Muscle of arm (tissue), 12 donors: ENCODE measurements around the gene NKAIN4. TPM values are rescaled to one million over a fixed set of nuclear protein-coding genes. Genes with fewer than 3 reads are reported as not detected.
A peak's percentile ranks its signal among the peaks of the same experiment; 100 is the strongest.
"Not testable (repeated sequence)": the region's sequence is repeated elsewhere in the genome, so short reads cannot be mapped to it uniquely, and the experiment has no call there.

ENCODE experiments used
- DNase-seq: peaks from one replicate; pipeline ENCODE4 v3.0.0-alpha.2; 2013
- polyA plus RNA-seq, 12 donors: library from polyadenylated mRNA; unstranded; fragments of 120-200 nt; gene quantifications; one replicate each; pipeline ENCODE4 v1.2.1, GENCODE V29; 2013; ENCODE audit not compliant: insufficient read length in 12 of 12

The NKAIN4 gene
- polyA plus RNA-seq, 12 donors = 15.3 to 34.7 (median 26.2) TPM; not detected in 1

- peak; percentile 70 for DNase-seq
Observed at GRCh38 chr20:63258781-63259180, 4.5 kb upstream of the NKAIN4 start.

GRCh38 chr20:63257629-63258028 is 3.4 kb upstream of the NKAIN4 start:
- DNase-seq = no peak

- no peak for DNase-seq
Observed at GRCh38 chr20:63256954-63257353, 2.7 kb upstream of the NKAIN4 start.

- no peak for DNase-seq
Observed at GRCh38 chr20:63255931-63256704, 1.9 kb upstream of the NKAIN4 start.

GRCh38 chr20:63254606-63255384 is 532 bp upstream of the NKAIN4 start:
- no peak for DNase-seq

- DNase-seq = peak; percentile 43
Observed at GRCh38 chr20:63253438-63254231, 628 bp downstream of the NKAIN4 start.

- DNase-seq = no peak
Observed at GRCh38 chr20:63253065-63253437, 1.2 kb downstream of the NKAIN4 start.

- no peak for DNase-seq
Observed at GRCh38 chr20:63252284-63252711, 2.0 kb downstream of the NKAIN4 start.

GRCh38 chr20:63251350-63251749 is 2.9 kb downstream of the NKAIN4 start:
- not testable (repeated sequence) for DNase-seq

GRCh38 chr20:63249891-63250290 is 4.4 kb downstream of the NKAIN4 start:
- no peak for DNase-seq

GRCh38 chr20:63248835-63249591 is 5.2 kb downstream of the NKAIN4 start:
- no peak for DNase-seq

- no peak for DNase-seq
Observed at GRCh38 chr20:63247671-63248228, 6.5 kb downstream of the NKAIN4 start.

- DNase-seq = no peak
Observed at GRCh38 chr20:63246490-63247288, 7.6 kb downstream of the NKAIN4 start.

- no peak for DNase-seq
Observed at GRCh38 chr20:63244468-63244867, 9.8 kb downstream of the NKAIN4 start.

GRCh38 chr20:63243604-63244247 is 10.5 kb downstream of the NKAIN4 start:
- no peak for DNase-seq

GRCh38 chr20:63242736-63243135 is 11.5 kb downstream of the NKAIN4 start:
- no peak for DNase-seq

- DNase-seq = no peak
Observed at GRCh38 chr20:63241272-63241671, 13.0 kb downstream of the NKAIN4 start.

GRCh38 chr20:63240004-63240403 is 14.3 kb downstream of the NKAIN4 start:
- DNase-seq = no peak

- DNase-seq = no peak
Observed at GRCh38 chr20:63239431-63239830, 14.8 kb downstream of the NKAIN4 start.
